ENCODE results near the gene TUBB3. TPM values are rescaled to one million over a fixed set of nuclear protein-coding genes. Genes with fewer than 3 reads are reported as not detected.

The TUBB3 gene
- total and polyA plus RNA-seq, 2 of the 8 experiments (the other 6 are each of a cell fraction or from before 2014, with no cell fraction given), result 275 to 393 TPM

GRCh38 chr16:89899879-89900481 lies 23.2 kb upstream of the TUBB3 start:
- H3K4me2 ChIP-seq (ENCODE audit: insufficient read depth in 1 of 2, low read depth in 2 of 2, low read length in 2 of 2), result no peak overlapping the region
- CTCF ChIA-PET (ENCODE audit: partially characterized antibody), result interaction anchor here (0.9 to 3.7 kb wide), 3 partner anchors 10 to 161 kb away, joined by 3 to 14 read pairs (median 4); partner anchors contain the start of gene MC1R
- H3K79me2 ChIP-seq (ENCODE audit: control insufficient read depth in 1 of 2, insufficient read depth in 2 of 2, low read length in 2 of 2), result no peaks in the 10 kb centered on the region
- no peaks in the 10 kb centered on the region for H3K9me3 ChIP-seq (ENCODE audit: insufficient read depth in 2 of 2, low read depth in 1 of 2, low read length in 1 of 2)
- H3K18ac ChIP-seq (ENCODE audit: extremely low read depth, low read length), result no peak overlapping the region
- no peak for DNase-seq (ENCODE audit: low read depth in 1 of 2, low spot score in 2 of 2)
- no peak overlapping the region for H3K9ac ChIP-seq (replicated peaks in 1 of 4; ENCODE audit: extremely low read depth in 1 of 4, low read depth in 3 of 4, low read length in 3 of 4)
- H3K36me3 ChIP-seq (ENCODE audit: control insufficient read depth in 2 of 4, insufficient read depth in 4 of 4, low read length in 3 of 4), result peaks cover 5 to 28% (median 18%) of the 10 kb centered on the region in 4 experiments; a peak in 7 of 8 replicates
- H3K23me2 ChIP-seq (ENCODE audit: low read depth, low read length), result no peaks in the 10 kb centered on the region
- H2BK20ac ChIP-seq (ENCODE audit: low read length), result no peak overlapping the region
- POLR2A ChIA-PET (ENCODE audit: partially characterized antibody), result interaction anchor here (1.3 kb wide), 1 partner anchor 22 kb away, joined by 4 read pairs; no protein-coding TSS in a partner anchor
- H2BK15ac ChIP-seq (ENCODE audit: low read length), result no peak overlapping the region
- no peak overlapping the region for H4K5ac ChIP-seq (ENCODE audit: insufficient read length, low read depth, low read length)
- no peak overlapping the region for H2BK5ac ChIP-seq (ENCODE audit: low read depth, low read length)
- H3K14ac ChIP-seq (ENCODE audit: insufficient read length), result no peak overlapping the region
- no peak overlapping the region for H3K27ac ChIP-seq (ENCODE audit: low read depth, low read length)
- no peaks in the 10 kb centered on the region for H3K4me1 ChIP-seq (replicated peaks in 1 of 4; ENCODE audit: control insufficient read depth in 3 of 4, insufficient read depth in 4 of 4, low read length in 3 of 4)
- 93% methylated on average over 20 of the region's 20 CpGs; no CpG with 5 or more reads in 1 of the 2 experiments for WGBS, 2 experiments (ENCODE audit: extremely low coverage in 1 of 2, insufficient coverage in 1 of 2, insufficient read length in 1 of 2, insufficient replicate concordance in 2 of 2, low coverage in 1 of 2, low lambda C conversion rate in 2 of 2, missing lambda C conversion rate in 1 of 2)
- H3K23ac ChIP-seq (ENCODE audit: insufficient read length), result no peak overlapping the region
- no peak overlapping the region for H4K8ac ChIP-seq (ENCODE audit: extremely low read depth, insufficient read depth, low read length)
- no peak overlapping the region for H2AFZ ChIP-seq (ENCODE audit: low read length)
- no peak overlapping the region for H4K91ac ChIP-seq (replicated peaks; ENCODE audit: insufficient read length, low read length)
- no peak overlapping the region for H3K4ac ChIP-seq (replicated peaks; ENCODE audit: insufficient read length, low read depth, low read length)
- no peak overlapping the region for H2BK12ac ChIP-seq (ENCODE audit: low read depth, low read length)
- H3K79me1 ChIP-seq (ENCODE audit: low read depth, low read length), result no peaks in the 10 kb centered on the region
- H2AK5ac ChIP-seq (ENCODE audit: low read depth, low read length), result no peak overlapping the region
- no peak overlapping the region for H3K4me3 ChIP-seq (ENCODE audit: extremely low read depth in 1 of 4, insufficient read depth in 2 of 4, low read depth in 3 of 4, low read length in 4 of 4)
- peaks cover 0 to 11% of the 10 kb centered on the region in 2 experiments for H4K20me1 ChIP-seq (replicated peaks in 1 of 2; ENCODE audit: control insufficient read depth in 1 of 2, insufficient read depth in 2 of 2, low read length in 2 of 2)
- no peak for FAIRE-seq
- no peak overlapping the region for H2BK120ac ChIP-seq (replicated peaks; ENCODE audit: low read depth, low read length)
- no peak for TF ChIP-seq CTCF (IDR thresholded peaks at IDR 0.05; ENCODE audit: control extremely low read depth in 1 of 3, insufficient read depth in 1 of 3, low read depth in 1 of 3, low read length in 3 of 3)
- no peak for TF ChIP-seq KDM1A (IDR thresholded peaks at IDR 0.05; ENCODE audit: borderline replicate concordance, low read length)
- no peak for TF ChIP-seq GABPA (IDR thresholded peaks at IDR 0.05; ENCODE audit: borderline replicate concordance, insufficient read depth, low read length)
- TF ChIP-seq ATF2 (IDR thresholded peaks at IDR 0.05; ENCODE audit: low read length), result no peak
- no peaks in the 10 kb centered on the region for H3K27me3 ChIP-seq (replicated peaks in 1 of 4; ENCODE audit: control insufficient read depth in 3 of 4, extremely low read depth in 1 of 4, insufficient read depth in 3 of 4, low read length in 3 of 4)
- H3K56ac ChIP-seq (replicated peaks; ENCODE audit: insufficient read length, low read depth, low read length), result no peak overlapping the region
